Skeletal muscle satellite cell (primary cell): Measurements from ENCODE around the gene CNPY1.

Source experiments
- H3K27me3 ChIP-seq: 2 replicates; pipeline ENCODE4 v1.7.0; 2013; ENCODE audit warnings: low read length; ENCODE audit not compliant: control insufficient read depth, insufficient read depth
- H3K36me3 ChIP-seq: 2 replicates; pipeline ENCODE4 v1.7.0; 2013; ENCODE audit warnings: mild to moderate bottlenecking, control low read depth, low read length; ENCODE audit not compliant: insufficient read depth
- H3K4me1 ChIP-seq: 2 replicates; pipeline ENCODE4 v1.7.0; 2013; ENCODE audit warnings: low read length; ENCODE audit not compliant: control insufficient read depth, insufficient read depth
- H3K4me2 ChIP-seq: 2 replicates; pipeline ENCODE4 v1.7.0; 2013; ENCODE audit warnings: mild to moderate bottlenecking, low read length
- H3K4me3 ChIP-seq: 2 replicates; pipeline ENCODE4 v1.7.0; 2013; ENCODE audit warnings: low read length
- H3K9ac ChIP-seq: 2 replicates; pipeline ENCODE4 v1.7.0; 2013; ENCODE audit warnings: mild to moderate bottlenecking, low read depth, low read length, moderate library complexity
- H3K9me3 ChIP-seq: replicated peaks from 2 replicates; pipeline ENCODE4 v1.7.0; 2013; ENCODE audit warnings: mild to moderate bottlenecking, control low read depth, low read length

CNPY1 gene

DNA sequence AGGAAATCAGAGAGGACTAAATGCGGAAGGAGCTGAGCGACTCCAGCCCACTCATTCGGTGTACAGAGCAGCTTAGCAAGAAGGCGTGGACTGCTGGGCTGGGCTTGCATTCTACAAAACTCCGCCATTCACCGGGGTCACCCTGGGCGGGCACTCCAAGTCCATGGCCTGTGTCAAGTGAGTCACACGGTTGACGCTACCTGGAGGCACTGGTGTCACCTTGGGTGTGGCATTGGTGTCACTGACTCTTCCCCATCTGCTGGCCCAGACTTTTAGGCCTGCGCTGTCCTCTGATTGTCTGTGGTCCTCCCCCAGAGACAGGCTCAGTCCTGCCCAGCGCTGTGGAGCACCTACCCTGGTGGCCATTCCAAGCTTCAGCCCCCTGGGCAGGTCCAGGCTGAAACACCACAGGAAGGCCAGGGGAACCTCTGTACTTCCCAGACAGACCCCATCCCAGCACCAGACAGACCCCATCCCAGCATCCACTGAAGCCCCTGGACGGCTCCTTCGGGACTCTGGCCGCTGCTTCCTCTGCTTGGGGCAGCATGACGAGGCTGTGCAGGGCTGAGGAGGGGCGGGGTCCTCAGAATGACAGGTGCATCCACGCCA lies 30.6 kb upstream of the CNPY1 start:
- Histone ChIP-seq H3K4me3 (no peak overlapping the region), H3K9ac (no peak overlapping the region), H3K27me3 (peaks cover 5% of the 10 kb centered on the region), H3K4me2 (no peak overlapping the region), H3K36me3 (no peaks in the 10 kb centered on the region), H3K4me1 (no peaks in the 10 kb centered on the region), H3K9me3 (no peaks in the 10 kb centered on the region)

DNA sequence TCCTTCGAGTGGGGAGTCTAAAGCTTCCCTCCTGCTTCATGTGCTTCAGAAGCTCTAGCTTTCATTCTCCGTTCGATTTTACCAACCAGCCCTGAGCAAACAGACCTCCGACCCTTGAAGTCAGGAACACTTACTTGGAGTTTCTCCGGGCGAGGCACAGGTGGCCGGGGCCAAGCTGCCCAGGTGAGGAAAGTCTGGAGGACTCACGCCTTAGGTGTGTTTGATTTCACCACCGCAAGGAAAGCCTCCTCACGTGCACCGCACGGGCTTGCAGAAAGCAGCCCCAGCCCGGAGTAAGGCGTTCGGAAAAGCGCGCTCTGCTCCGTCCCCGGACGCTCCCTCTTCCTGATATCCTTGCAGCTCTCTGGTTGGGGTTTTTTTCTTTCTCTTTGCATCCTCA lies 30.1 kb upstream of the CNPY1 start:
- no peaks in the 10 kb centered on the region for H3K4me1 ChIP-seq
- no peak overlapping the region for H3K4me2 ChIP-seq
- H3K9ac ChIP-seq: no peak overlapping the region
- no peaks in the 10 kb centered on the region for H3K36me3 ChIP-seq
- H3K27me3 ChIP-seq: peaks cover 3% of the 10 kb centered on the region
- H3K4me3 ChIP-seq: no peak overlapping the region
- no peaks in the 10 kb centered on the region for H3K9me3 ChIP-seq

DNA sequence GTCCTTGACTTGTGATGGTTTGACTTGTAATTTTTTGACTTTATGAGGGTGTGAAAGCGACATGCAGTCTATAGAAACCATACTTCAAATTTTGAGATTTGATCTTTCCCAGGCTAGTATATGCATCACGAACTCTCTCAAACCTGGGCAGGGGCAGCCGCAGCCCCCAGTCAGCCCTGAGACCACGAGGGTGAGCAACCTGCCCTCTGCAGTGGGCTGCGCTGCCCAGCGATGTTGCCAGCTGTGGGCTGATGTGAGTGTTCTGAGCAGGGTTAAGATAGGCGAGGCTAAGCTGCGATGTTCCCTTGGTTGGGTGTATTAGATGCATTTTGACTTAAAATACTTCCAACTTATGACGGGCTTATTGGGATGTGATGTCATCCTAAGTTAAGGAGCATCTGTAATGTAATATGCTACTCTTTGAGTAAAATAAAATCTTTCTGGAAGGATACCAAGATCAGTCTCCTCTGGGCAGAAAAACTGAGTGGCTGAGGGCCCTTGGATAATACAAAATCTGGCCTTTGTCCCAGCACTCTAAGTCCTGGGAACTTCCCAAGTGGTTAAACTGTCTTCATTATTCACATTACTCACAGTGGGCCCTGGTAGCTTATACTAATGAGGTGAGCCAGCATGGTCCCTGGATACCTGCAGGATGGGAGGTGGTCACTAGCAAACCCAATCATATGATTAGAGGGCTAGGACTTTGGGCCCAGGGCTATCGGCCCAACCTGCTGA lies 28.4 kb upstream of the CNPY1 start:
- no peaks in the 10 kb centered on the region for H3K9me3 ChIP-seq
- no peak overlapping the region for H3K9ac ChIP-seq
- H3K36me3 ChIP-seq: no peaks in the 10 kb centered on the region
- H3K27me3 ChIP-seq: no peaks in the 10 kb centered on the region
- no peak overlapping the region for H3K4me2 ChIP-seq
- no peak overlapping the region for H3K4me3 ChIP-seq
- H3K4me1 ChIP-seq: no peaks in the 10 kb centered on the region

DNA sequence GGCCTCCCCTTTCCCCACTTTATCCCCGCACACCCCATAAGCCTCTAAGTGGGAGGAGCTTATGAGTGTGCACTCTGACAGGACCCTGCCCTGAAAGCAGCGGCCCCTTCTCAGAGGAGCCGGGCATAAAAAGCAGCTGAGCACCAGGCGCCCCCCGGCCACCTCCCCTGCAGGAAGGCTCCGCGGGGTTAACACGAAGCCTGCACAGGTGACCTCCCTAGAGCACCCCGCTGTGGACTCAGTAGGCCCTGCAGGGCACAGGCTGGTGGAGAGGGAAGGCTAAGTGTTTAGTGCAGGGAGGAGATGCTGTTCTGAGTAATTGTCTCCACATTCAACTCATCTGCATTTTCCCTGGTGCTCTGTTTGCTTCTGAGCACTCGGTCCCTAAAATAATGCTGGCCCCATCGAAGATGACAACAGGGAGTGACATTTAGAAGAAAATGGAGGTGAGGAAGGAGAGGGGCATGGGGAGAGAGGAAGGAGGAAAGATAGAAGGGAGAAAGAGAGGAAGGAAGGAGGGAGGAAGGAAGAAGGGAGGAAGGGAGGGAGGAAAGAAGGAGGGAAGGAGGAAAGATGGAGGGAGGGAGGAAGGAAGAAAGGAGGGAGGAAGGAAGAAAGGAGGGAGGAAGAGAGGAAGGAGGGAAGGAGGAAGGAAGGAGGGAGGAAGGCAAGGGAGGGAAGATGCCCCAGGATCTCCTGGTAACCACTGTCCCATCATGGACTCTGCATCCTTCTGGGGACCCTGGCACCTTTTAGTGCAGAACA lies 25.4 kb upstream of the CNPY1 start:
- Histone ChIP-seq H3K9ac (no peak overlapping the region), H3K4me1 (no peaks in the 10 kb centered on the region), H3K27me3 (no peaks in the 10 kb centered on the region), H3K4me3 (no peak overlapping the region), H3K36me3 (no peaks in the 10 kb centered on the region), H3K9me3 (no peaks in the 10 kb centered on the region), H3K4me2 (no peak overlapping the region)

DNA sequence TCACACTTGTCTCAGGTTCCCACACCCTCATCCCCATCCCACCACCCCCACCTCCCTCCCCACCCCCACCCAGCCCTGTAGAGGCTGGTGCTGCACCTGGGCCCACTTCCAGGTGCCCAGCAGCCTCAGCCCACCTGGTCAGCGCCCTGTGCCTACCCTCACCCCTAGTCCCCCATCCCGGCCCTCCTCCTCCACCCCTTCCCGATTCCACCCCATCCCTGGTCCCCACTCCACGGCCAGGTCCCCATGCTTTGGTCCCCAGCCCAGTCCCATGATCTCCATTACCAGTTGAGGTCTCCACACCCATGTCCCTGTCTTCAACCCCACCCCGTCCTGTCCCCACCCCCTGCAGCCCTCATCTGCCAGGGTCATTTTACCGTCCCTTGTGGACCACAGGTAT lies 24.6 kb upstream of the CNPY1 start:
- Histone ChIP-seq H3K4me1 (no peaks in the 10 kb centered on the region), H3K27me3 (no peaks in the 10 kb centered on the region), H3K4me3 (no peak overlapping the region)

DNA sequence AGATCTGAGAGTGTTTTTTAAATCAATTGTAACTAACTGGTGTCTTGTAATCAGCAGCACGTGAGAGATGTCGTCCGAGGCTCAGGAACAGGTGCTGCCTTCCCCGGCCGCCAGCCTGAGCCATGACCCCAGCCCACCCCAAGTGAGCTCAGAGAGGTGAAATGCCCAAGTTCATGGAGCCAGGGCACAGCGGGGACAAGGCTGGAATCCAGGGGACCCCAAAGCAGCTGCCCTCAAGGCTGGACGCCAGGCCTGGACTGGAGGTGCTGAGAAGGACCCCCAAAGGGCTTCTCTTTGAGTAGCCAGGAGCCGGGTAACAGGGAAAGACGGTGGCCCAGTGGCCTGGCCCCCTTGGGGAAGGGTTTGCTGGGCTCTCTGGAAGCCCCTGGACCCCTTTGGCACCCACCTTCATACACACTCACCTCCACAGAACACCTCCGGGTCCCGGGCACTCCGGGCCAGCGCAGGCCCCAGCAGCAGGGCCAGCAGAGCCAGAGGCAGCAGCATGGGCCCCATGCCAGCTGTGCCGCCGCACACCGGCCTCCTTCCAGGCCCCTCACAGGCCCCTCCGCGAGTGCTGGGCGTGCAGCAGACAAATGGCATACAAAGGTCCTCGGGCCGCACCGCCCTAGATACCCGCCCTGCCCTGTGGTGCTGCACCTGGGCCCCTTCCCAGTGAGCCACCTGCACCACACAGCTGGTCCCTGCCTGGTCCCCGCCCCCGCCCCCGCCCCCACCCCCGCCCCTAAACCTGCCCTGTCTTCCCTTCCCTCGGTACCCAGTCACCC lies 24.0 kb upstream of the CNPY1 start:
- Histone ChIP-seq H3K4me3 (no peak overlapping the region), H3K9me3 (no peaks in the 10 kb centered on the region), H3K36me3 (no peaks in the 10 kb centered on the region), H3K9ac (no peak overlapping the region), H3K4me1 (no peaks in the 10 kb centered on the region), H3K27me3 (no peaks in the 10 kb centered on the region), H3K4me2 (no peak overlapping the region)

More for the DNA sequence above, 24.6 kb upstream of the CNPY1 start:
- Histone ChIP-seq H3K36me3 (no peaks in the 10 kb centered on the region), H3K4me2 (no peak overlapping the region), H3K9ac (no peak overlapping the region), H3K9me3 (no peaks in the 10 kb centered on the region)

DNA sequence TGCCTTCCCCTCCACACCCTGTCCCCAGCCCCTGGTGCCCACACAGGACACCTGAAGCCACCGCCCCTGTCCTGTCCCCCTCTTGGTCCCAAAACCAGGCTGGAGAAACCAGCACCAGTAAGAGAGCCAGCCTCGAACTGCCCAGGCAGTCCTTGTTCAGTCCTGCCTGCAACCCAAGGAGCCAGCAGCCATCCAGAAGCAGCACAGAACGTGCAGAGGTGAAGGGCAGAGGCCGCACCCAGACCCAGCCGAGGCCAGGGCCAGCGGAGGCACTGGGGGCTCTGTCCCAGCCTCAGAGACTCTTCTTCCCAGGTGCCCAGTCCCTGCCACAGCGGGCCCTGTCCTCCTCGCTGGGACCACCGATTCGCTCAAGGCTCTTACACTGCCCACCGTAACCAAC lies 23.3 kb upstream of the CNPY1 start:
- Histone ChIP-seq H3K27me3 (no peaks in the 10 kb centered on the region), H3K4me1 (no peaks in the 10 kb centered on the region), H3K9ac (no peak overlapping the region), H3K4me2 (no peak overlapping the region), H3K9me3 (no peaks in the 10 kb centered on the region), H3K36me3 (no peaks in the 10 kb centered on the region), H3K4me3 (no peak overlapping the region)

DNA sequence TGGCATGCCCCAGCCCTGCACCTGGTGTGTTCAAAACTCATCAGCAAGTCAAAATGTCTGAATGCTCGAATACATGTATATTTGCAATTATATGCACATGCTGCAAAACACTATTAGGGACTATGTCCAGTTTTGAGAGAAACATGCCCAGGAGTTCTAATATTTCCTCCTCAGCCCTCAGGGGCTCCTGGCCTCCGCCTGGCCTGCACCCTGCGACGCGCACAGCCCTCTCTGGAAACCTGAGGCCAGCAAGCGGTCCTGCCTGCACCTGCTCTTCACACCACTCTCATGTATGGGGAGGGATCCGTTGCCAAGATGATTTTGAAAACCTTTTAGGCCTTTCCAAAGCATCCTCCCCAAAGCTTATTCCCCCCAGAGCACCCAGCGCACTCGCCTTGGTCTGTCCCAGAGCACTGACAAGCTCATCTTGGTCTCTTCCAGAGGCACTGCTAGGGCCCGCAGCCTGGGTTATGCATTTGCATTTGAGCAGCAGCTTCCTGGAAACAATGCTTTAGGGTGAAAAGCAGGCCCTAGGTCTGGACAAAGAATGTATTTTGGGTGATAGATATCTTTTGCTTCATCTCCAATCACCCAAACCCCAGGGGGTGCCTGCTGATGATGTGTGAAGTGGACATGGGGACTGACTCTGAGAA lies 22.6 kb upstream of the CNPY1 start:
- H3K36me3 ChIP-seq: no peaks in the 10 kb centered on the region
- H3K4me1 ChIP-seq: no peaks in the 10 kb centered on the region
- no peak overlapping the region for H3K4me2 ChIP-seq
- H3K9ac ChIP-seq: no peak overlapping the region
- H3K27me3 ChIP-seq: no peaks in the 10 kb centered on the region
- no peaks in the 10 kb centered on the region for H3K9me3 ChIP-seq
- no peak overlapping the region for H3K4me3 ChIP-seq

DNA sequence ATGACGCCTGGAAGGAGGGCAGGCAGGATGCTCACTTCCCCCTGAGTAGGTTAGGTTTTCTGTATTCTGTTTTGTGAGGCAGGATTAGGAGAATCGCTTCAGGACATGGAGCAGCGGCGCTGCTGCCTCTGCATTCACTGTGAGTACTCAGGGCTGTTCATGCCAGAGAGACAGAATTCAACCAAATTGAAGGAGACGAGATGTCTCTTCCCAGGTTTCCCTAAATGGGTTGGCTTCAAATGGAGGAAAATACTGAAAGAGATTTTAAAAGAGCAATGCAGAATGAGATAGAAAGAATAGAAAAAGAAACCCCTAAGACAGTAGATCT lies 21.9 kb upstream of the CNPY1 start:
- Histone ChIP-seq H3K36me3 (no peaks in the 10 kb centered on the region), H3K9ac (no peak overlapping the region), H3K4me1 (no peaks in the 10 kb centered on the region), H3K4me3 (no peak overlapping the region), H3K27me3 (no peaks in the 10 kb centered on the region), H3K4me2 (no peak overlapping the region), H3K9me3 (no peaks in the 10 kb centered on the region)

DNA sequence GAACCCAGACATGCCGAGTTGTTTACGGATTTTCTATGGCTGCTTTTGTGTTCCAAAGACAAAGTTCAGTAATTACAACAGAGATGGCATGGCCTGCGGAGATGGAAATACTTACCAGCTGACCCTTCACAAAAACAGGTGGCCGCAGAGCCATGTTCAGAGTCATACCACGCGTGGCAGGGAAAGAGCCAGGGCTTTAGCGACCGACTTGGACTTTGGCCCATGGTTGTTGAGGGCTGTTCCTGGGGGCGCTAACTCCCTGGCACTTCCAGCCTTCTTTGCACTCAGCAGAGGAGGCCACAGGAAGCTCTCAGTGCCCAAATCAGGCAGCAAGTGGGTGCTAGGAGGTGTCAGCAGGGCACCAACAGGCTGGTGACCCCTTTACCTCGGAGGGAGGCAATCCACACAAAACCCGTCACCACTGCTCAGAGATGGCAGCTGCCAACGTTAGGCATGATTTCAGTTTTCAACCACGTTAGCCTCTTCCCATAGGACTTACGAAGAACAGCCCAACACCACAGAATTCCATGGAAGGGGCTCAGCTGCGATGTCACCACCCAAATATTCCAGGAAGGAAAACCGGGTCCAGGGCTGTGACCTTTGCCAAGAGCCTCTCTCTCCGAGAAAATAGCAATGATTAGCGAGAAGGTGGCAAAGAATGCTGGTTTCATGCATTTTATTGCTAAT lies 21.4 kb upstream of the CNPY1 start:
- Histone ChIP-seq H3K4me1 (no peaks in the 10 kb centered on the region), H3K36me3 (no peaks in the 10 kb centered on the region), H3K27me3 (no peaks in the 10 kb centered on the region), H3K9ac (no peak overlapping the region), H3K4me3 (no peak overlapping the region), H3K9me3 (no peaks in the 10 kb centered on the region), H3K4me2 (no peak overlapping the region)
